Measurements from ENCODE around the gene PIK3C3. TPM values are rescaled to one million over a fixed set of nuclear protein-coding genes. Genes with fewer than 3 reads are reported as not detected.

The PIK3C3 gene
- total RNA-seq, 1 donor from 2014 or later, result 24.1 TPM

DNA sequence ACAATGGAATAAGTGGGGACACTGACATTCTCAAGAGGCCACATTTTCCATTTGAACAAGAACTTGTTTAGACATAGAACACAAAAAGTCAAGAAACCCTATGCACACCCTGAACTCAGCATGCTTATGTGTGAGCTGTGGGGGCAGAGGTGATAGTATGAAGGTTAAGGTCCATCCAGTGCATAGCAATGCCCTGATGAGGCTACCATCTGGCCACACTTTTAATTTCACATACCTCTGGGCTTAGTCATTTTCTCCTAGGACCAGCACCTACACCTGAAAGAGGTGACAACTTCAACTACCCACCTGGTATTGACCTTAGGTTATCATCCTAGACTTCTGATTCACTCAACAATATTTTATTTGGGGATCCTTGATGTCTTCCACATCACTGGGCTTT is 139.8 kb downstream of the PIK3C3 start:
- Histone ChIP-seq H3K27me3 (no peaks in the 10 kb centered on the region), H3K36me3 (no peaks in the 10 kb centered on the region), H3K4me3 (no peak overlapping the region), H3K9me3 (no peaks in the 10 kb centered on the region), H3K27ac (no peak overlapping the region), H3K4me1 (no peaks in the 10 kb centered on the region)
- no peak for TF ChIP-seq POLR2AphosphoS5 (IDR thresholded peaks at IDR 0.05; ENCODE audit: insufficient read depth in 1 of 2, low read depth in 1 of 2)
- TF ChIP-seq, protein P1, sequence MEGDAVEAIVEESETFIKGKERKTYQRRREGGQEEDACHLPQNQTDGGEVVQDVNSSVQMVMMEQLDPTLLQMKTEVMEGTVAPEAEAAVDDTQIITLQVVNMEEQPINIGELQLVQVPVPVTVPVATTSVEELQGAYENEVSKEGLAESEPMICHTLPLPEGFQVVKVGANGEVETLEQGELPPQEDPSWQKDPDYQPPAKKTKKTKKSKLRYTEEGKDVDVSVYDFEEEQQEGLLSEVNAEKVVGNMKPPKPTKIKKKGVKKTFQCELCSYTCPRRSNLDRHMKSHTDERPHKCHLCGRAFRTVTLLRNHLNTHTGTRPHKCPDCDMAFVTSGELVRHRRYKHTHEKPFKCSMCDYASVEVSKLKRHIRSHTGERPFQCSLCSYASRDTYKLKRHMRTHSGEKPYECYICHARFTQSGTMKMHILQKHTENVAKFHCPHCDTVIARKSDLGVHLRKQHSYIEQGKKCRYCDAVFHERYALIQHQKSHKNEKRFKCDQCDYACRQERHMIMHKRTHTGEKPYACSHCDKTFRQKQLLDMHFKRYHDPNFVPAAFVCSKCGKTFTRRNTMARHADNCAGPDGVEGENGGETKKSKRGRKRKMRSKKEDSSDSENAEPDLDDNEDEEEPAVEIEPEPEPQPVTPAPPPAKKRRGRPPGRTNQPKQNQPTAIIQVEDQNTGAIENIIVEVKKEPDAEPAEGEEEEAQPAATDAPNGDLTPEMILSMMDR (IDR thresholded peaks at IDR 0.05), result no peak
- TF ChIP-seq POLR2A (IDR thresholded peaks at IDR 0.05), result no peak
- intact Hi-C loops (cut with DNase I), result no loop called here
- no peak for DNase-seq (ENCODE audit: extremely low spot score in 2 of 2)

DNA sequence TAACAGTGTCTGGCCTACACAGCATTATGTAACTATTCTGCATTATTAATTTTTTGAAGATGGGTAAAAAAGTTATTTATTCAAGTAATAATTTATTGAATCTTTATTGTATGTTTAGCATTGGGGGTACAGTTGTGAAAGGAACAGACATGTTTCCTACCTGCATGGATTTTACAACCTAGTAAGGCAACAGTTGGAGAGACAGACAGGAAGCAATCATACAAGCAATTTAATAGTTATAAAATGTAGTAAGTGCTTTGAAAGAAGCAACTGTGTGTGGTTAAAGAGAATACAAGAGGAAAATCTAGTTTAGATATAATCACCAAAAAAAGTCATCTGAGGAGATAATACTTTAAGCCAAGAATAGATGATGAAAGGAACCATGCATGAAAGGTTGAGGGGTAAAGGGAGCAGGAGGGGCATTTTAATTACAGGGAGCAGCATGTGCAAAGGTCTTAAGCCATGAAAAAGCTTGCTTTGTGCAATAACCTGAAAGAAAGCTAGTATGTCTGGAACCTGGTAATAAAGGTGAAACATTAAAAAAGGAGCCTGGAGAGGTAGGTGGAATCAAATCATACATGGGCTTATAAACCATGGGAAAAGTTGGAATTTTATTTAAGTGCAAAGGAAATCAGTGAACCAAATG is 140.8 kb downstream of the PIK3C3 start:
- intact Hi-C loops (cut with DNase I), result no loop called here
- H3K9me3 ChIP-seq, result no peaks in the 10 kb centered on the region
- no peaks in the 10 kb centered on the region for H3K4me1 ChIP-seq
- no peak overlapping the region for H3K27ac ChIP-seq
- DNase-seq (ENCODE audit: extremely low spot score in 2 of 2), result no peak
- no peak overlapping the region for H3K4me3 ChIP-seq
- H3K36me3 ChIP-seq, result no peaks in the 10 kb centered on the region
- H3K27me3 ChIP-seq, result no peaks in the 10 kb centered on the region
- TF ChIP-seq POLR2AphosphoS5 (IDR thresholded peaks at IDR 0.05; ENCODE audit: insufficient read depth in 1 of 2, low read depth in 1 of 2), result no peak
- TF ChIP-seq, protein P1 (IDR thresholded peaks at IDR 0.05), result no peak

DNA sequence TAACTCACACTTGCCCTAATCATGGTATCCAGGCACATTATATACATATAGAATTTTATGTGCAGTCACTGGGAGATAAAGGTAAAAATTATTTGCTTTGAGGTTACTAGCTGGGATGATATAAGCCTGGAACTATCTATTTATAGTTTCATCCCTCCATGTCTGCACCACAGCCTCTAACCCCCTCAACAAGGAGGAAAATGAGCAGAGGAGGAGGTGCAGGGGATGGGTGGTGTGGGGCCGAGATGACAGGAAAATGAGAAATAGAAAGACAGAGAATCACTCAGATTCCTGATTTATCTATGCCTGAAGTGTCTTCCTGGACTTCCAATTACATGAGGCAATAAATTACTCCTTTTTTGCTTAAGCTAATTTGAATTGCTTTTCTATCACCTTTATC is 145.2 kb downstream of the PIK3C3 start:
- Histone ChIP-seq H3K4me3 (no peak overlapping the region), H3K36me3 (no peaks in the 10 kb centered on the region)
- TF ChIP-seq POLR2A (IDR thresholded peaks at IDR 0.05) (no peak), POLR2AphosphoS5 (IDR thresholded peaks at IDR 0.05; ENCODE audit: insufficient read depth in 1 of 2, low read depth in 1 of 2) (no peak)
- TF ChIP-seq, protein P1 (IDR thresholded peaks at IDR 0.05), result no peak

DNA sequence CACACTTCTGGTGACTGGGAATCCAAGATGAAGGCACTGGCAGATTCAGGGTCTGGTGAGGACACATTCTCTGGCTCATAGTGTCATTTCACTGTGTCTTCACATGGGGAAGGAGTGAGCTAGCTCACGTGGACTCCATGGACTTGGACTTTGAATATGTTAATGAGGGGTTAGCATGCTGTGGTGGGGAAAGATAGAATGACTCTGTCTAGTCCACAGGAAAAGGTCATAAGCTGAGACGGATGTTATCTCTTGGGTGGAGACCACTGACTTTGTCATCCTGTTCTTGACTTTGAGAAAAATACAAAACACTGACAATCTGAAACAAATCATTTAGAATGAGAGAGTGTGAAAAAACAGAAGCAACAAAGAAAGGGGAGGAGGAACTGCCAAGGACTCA is 145.9 kb downstream of the PIK3C3 start:
- intact Hi-C loops (cut with DNase I), result no loop called here
- H3K4me1 ChIP-seq, result no peaks in the 10 kb centered on the region
- DNase-seq (ENCODE audit: extremely low spot score in 2 of 2), result no peak
- no peaks in the 10 kb centered on the region for H3K36me3 ChIP-seq
- no peak overlapping the region for H3K4me3 ChIP-seq
- TF ChIP-seq POLR2AphosphoS5 (IDR thresholded peaks at IDR 0.05; ENCODE audit: insufficient read depth in 1 of 2, low read depth in 1 of 2) (no peak), POLR2A (IDR thresholded peaks at IDR 0.05) (no peak)
- TF ChIP-seq, protein P1 (IDR thresholded peaks at IDR 0.05), result no peak
- H3K9me3 ChIP-seq, result no peaks in the 10 kb centered on the region
- H3K27me3 ChIP-seq, result no peaks in the 10 kb centered on the region
- H3K27ac ChIP-seq, result no peak overlapping the region

More for the DNA sequence above, 145.2 kb downstream of the PIK3C3 start:
- Histone ChIP-seq H3K9me3 (no peaks in the 10 kb centered on the region), H3K27ac (no peak overlapping the region), H3K27me3 (no peaks in the 10 kb centered on the region), H3K4me1 (no peaks in the 10 kb centered on the region)
- intact Hi-C loops (cut with DNase I), result no loop called here
- DNase-seq (ENCODE audit: extremely low spot score in 2 of 2), result no peak

DNA sequence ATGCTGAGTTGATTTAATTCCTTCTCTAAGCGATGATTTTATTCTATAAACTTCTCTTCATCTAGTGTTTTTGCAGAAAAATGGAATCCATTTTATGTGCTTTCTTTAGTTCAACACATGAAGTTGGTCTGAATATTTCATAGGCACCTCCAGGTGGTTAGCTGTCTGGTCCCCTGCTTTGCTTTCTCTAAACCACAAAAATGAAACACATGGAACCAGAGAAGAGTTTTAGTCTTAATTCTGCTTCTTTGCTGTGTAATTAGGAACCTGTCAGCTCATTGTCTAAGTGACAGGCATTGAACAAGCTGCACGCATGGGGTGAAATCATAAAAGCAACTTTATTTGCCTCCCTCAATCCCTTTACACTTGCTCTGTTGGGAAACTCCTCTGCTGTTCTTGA is 150.4 kb downstream of the PIK3C3 start:
- no peak for DNase-seq (ENCODE audit: extremely low spot score in 2 of 2)
- intact Hi-C loops (cut with DNase I), result no loop called here
- Histone ChIP-seq H3K4me1 (no peaks in the 10 kb centered on the region), H3K9me3 (no peaks in the 10 kb centered on the region), H3K4me3 (no peak overlapping the region), H3K27ac (no peak overlapping the region), H3K27me3 (no peaks in the 10 kb centered on the region), H3K36me3 (no peaks in the 10 kb centered on the region)
- TF ChIP-seq, protein P1 (IDR thresholded peaks at IDR 0.05), result no peak
- TF ChIP-seq POLR2A (IDR thresholded peaks at IDR 0.05) (no peak), POLR2AphosphoS5 (IDR thresholded peaks at IDR 0.05; ENCODE audit: insufficient read depth in 1 of 2, low read depth in 1 of 2) (no peak)
